PC-3 (cell line): ENCODE results near the gene CRTAC1. TPM values are rescaled to one million over a fixed set of nuclear protein-coding genes. Genes with fewer than 3 reads are reported as not detected.

Experiments used
- ATAC-seq: fragments of 200-7000 bp; cut with Tn5 transposase; 2 replicates; pipeline ENCODE4 v1.9.1; 2020; ENCODE audit warnings: mild to moderate bottlenecking, moderate library complexity
- BruUV-seq: library from RNA; stranded (reverse); fragments of 400-500 nt; replicated peaks from 2 replicates; lab custom pipeline; 2021; lab: Mats Ljungman, UMichigan
- CTCF ChIA-PET: fragments of 300-600 bp; sonication (Branson Sonifier 250); formaldehyde crosslinking; loops from one replicate; lab custom pipeline; 2022; ENCODE audit warnings: antibody characterized with exemption; lab: Charles Lee
- POLR2A ChIA-PET: fragments of 300-600 bp; sonication (Branson Sonifier 250); formaldehyde crosslinking; loops from one replicate; lab custom pipeline; 2022; ENCODE audit warnings: antibody characterized with exemption; ENCODE audit not compliant: unreplicated experiment; lab: Charles Lee
- DNase-seq: peaks from one replicate; pipeline ENCODE4 v3.0.0-alpha.2; 2015
- H2AFZ ChIP-seq: fragments of 300-600 bp; sonication (generic); 2 replicates; pipeline ENCODE4 v1.6.0; 2016; ENCODE audit warnings: antibody characterized with exemption, low read length
- H3F3A ChIP-seq: fragments of 300-600 bp; sonication (generic); one replicate; pipeline ENCODE4 v1.6.0; 2017; ENCODE audit warnings: antibody characterized with exemption, low read length, control low read depth, mild to moderate bottlenecking; ENCODE audit not compliant: unreplicated experiment
- H3K27ac ChIP-seq: fragments of 300-600 bp; sonication (generic); 2 replicates; pipeline ENCODE4 v1.5.1; 2016; ENCODE audit warnings: mild to moderate bottlenecking, low read length
- H3K27me3 ChIP-seq: fragments of 300-600 bp; sonication (generic); 2 replicates; pipeline ENCODE4 v1.6.1; 2016; ENCODE audit warnings: low read length, mixed read lengths
- H3K36me3 ChIP-seq: fragments of 300-600 bp; sonication (generic); 2 replicates; pipeline ENCODE4 v1.6.1; 2016; ENCODE audit warnings: low read depth, mixed run types, low read length, mixed read lengths
- H3K4me1 ChIP-seq: fragments of 300-600 bp; sonication (generic); 2 replicates; pipeline ENCODE4 v1.5.1; 2016; ENCODE audit warnings: low read length; ENCODE audit not compliant: insufficient read depth
- H3K4me2 ChIP-seq: fragments of 300-600 bp; sonication (generic); 2 replicates; pipeline ENCODE4 v1.6.0; 2016; ENCODE audit warnings: low read length
- H3K4me3 ChIP-seq: fragments of 300-600 bp; sonication (generic); 2 replicates; pipeline ENCODE4 v1.5.1; 2016; ENCODE audit warnings: mild to moderate bottlenecking, low read length, mixed read lengths
- H3K79me2 ChIP-seq: fragments of 300-600 bp; sonication (generic); 2 replicates; pipeline ENCODE4 v1.6.1; 2017; ENCODE audit warnings: low read length, mixed read lengths
- H3K9ac ChIP-seq: fragments of 300-600 bp; sonication (generic); 2 replicates; pipeline ENCODE4 v1.6.0; 2016; ENCODE audit warnings: mild to moderate bottlenecking, low read length
- H3K9me2 ChIP-seq: fragments of 300-600 bp; sonication (generic); replicated peaks from 2 replicates; pipeline ENCODE4 v1.6.1; 2016; ENCODE audit warnings: mixed run types, low read length, mixed read lengths
- H3K9me3 ChIP-seq: fragments of 300-600 bp; sonication (generic); 2 replicates; pipeline ENCODE4 v1.6.1; 2016; ENCODE audit warnings: low read length, mixed read lengths
- H4K20me1 ChIP-seq: fragments of 300-600 bp; sonication (generic); 2 replicates; pipeline ENCODE4 v1.6.1; 2016; ENCODE audit warnings: low read length, mixed read lengths
- CTCF ChIP-seq: fragments of 300-600 bp; sonication (generic); conservative IDR thresholded peaks from 2 replicates; pipeline ENCODE4 v1.5.1; 2017; ENCODE audit warnings: antibody characterized with exemption, low read depth, mild to moderate bottlenecking, low read length
- EZH2 ChIP-seq: fragments of 300-600 bp; sonication (generic); IDR thresholded peaks from one replicate; pipeline ENCODE4 v1.6.1; 2017; ENCODE audit warnings: antibody characterized with exemption, mild to moderate bottlenecking, low read length; ENCODE audit not compliant: unreplicated experiment
- EZH2phosphoT487 ChIP-seq: fragments of 300-600 bp; sonication (generic); IDR thresholded peaks from 2 replicates; pipeline ENCODE4 v1.6.1; 2018; ENCODE audit warnings: mild to moderate bottlenecking, antibody characterized with exemption, low read length, borderline replicate concordance
- intact Hi-C: fragments of 100-400 bp; cut with micrococcal nuclease; formaldehyde crosslinking; loops from 2 replicates; pipeline ENCODE4 v1.9.0; 2023
- total RNA-seq: library from RNA; depleted of rRNA; stranded (reverse); fragments of >200 nt; gene quantifications from 2 replicates; pipeline ENCODE4 v1.2.3, GENCODE V29; 2014

CRTAC1 gene
- total RNA-seq, 1 experiment from 2014 or later = not detected

GRCh38 chr10:97898429-97898828, 132.0 kb downstream of the CRTAC1 start:
- no peaks in the 10 kb centered on the region for H3K9me3 ChIP-seq
- ATAC-seq = no peak
- H3K27me3 ChIP-seq = no peaks in the 10 kb centered on the region
- H3K27ac ChIP-seq = no peak overlapping the region
- no peaks in the 10 kb centered on the region for H3F3A ChIP-seq
- no peaks in the 10 kb centered on the region for H3K79me2 ChIP-seq
- no peak overlapping the region for H3K4me3 ChIP-seq
- no peaks in the 10 kb centered on the region for H3K4me1 ChIP-seq
- TF ChIP-seq EZH2 = no peak
- no peak for TF ChIP-seq EZH2phosphoT487
- H2AFZ ChIP-seq = no peak overlapping the region
- BruUV-seq = no TSS peak
- H3K9ac ChIP-seq = no peak overlapping the region
- no peaks in the 10 kb centered on the region for H3K9me2 ChIP-seq
- POLR2A ChIA-PET = no interaction called here
- no peak overlapping the region for H3K4me2 ChIP-seq
- intact Hi-C loops = no loop called here
- no peaks in the 10 kb centered on the region for H3K36me3 ChIP-seq
- DNase-seq = no peak
- no peaks in the 10 kb centered on the region for H4K20me1 ChIP-seq
- CTCF ChIA-PET = no interaction called here

GRCh38 chr10:97896756-97897358, 133.6 kb downstream of the CRTAC1 start:
- no peak overlapping the region for H2AFZ ChIP-seq
- CTCF ChIA-PET = no interaction called here
- H3K27ac ChIP-seq = no peak overlapping the region
- BruUV-seq = no TSS peak
- H4K20me1 ChIP-seq = no peaks in the 10 kb centered on the region
- no peaks in the 10 kb centered on the region for H3K27me3 ChIP-seq
- POLR2A ChIA-PET = interaction anchor here (0.6 kb wide), 1 partner anchor 54 kb away, joined by 3 read pairs; no protein-coding TSS in a partner anchor
- no peaks in the 10 kb centered on the region for H3K79me2 ChIP-seq
- ATAC-seq = no peak
- H3K9ac ChIP-seq = no peak overlapping the region
- H3K9me3 ChIP-seq = no peaks in the 10 kb centered on the region
- TF ChIP-seq EZH2 (no peak), EZH2phosphoT487 (no peak), CTCF (no peak)
- no peak overlapping the region for H3K4me3 ChIP-seq
- DNase-seq = no peak
- no peak overlapping the region for H3K4me2 ChIP-seq
- intact Hi-C loops = no loop called here
- no peaks in the 10 kb centered on the region for H3K4me1 ChIP-seq
- H3F3A ChIP-seq = no peaks in the 10 kb centered on the region
- H3K9me2 ChIP-seq = no peaks in the 10 kb centered on the region
- no peaks in the 10 kb centered on the region for H3K36me3 ChIP-seq

GRCh38 chr10:97895915-97896314, 134.5 kb downstream of the CRTAC1 start:
- no peaks in the 10 kb centered on the region for H3F3A ChIP-seq
- no peak for TF ChIP-seq CTCF
- TF ChIP-seq EZH2 = no peak
- TF ChIP-seq EZH2phosphoT487 = no peak
- ATAC-seq (no peak), DNase-seq (no peak)
- H3K36me3 ChIP-seq = no peaks in the 10 kb centered on the region
- H3K9ac ChIP-seq = no peak overlapping the region
- H3K4me2 ChIP-seq = no peak overlapping the region
- H3K9me3 ChIP-seq = no peaks in the 10 kb centered on the region
- H4K20me1 ChIP-seq = no peaks in the 10 kb centered on the region
- no peak overlapping the region for H3K4me3 ChIP-seq
- H3K27ac ChIP-seq = no peak overlapping the region
- intact Hi-C loops = no loop called here
- H3K9me2 ChIP-seq = no peaks in the 10 kb centered on the region
- H3K79me2 ChIP-seq = no peaks in the 10 kb centered on the region
- H2AFZ ChIP-seq = no peak overlapping the region
- H3K27me3 ChIP-seq = no peaks in the 10 kb centered on the region
- BruUV-seq = no TSS peak
- no peaks in the 10 kb centered on the region for H3K4me1 ChIP-seq
- POLR2A ChIA-PET = no interaction called here
- CTCF ChIA-PET = no interaction called here
